SK-N-SH treated with all-trans-retinoic acid at 6 μM for 48 hours (cell line): ENCODE measurements around the gene CD177.

Source experiments
- ATAC-seq: fragments of 200-7000 bp; cut with Tn5 transposase; 3 replicates; pipeline ENCODE4 v1.9.1; 2020; ENCODE audit warnings: mild to moderate bottlenecking, moderate library complexity
- ARNTL ChIP-seq: fragments of 450-650 bp; formaldehyde crosslinking; IDR thresholded peaks from 2 replicates; pipeline ENCODE4 v1.5.0; 2020; ENCODE audit warnings: low read depth, mild to moderate bottlenecking, moderate library complexity, borderline replicate concordance
- BACH2 ChIP-seq: fragments of 250-450 bp; sonication (Bioruptor Pico); IDR thresholded peaks from 2 replicates; pipeline ENCODE4 v1.9.0; 2021; ENCODE audit warnings: mild to moderate bottlenecking, borderline replicate concordance
- CSDC2 ChIP-seq: fragments of 250-450 bp; sonication (Bioruptor Pico); IDR thresholded peaks from 2 replicates; pipeline ENCODE4 v1.5.0; 2020; ENCODE audit warnings: mild to moderate bottlenecking, moderate library complexity
- ESRRG ChIP-seq: fragments of 250-450 bp; sonication (Bioruptor Pico); IDR thresholded peaks from 2 replicates; pipeline ENCODE4 v1.6.1; 2021; ENCODE audit warnings: mild to moderate bottlenecking
- GLIS3 ChIP-seq: fragments of 250-450 bp; sonication (Bioruptor Pico); IDR thresholded peaks from 2 replicates; pipeline ENCODE4 v1.5.0; 2020; ENCODE audit warnings: mild to moderate bottlenecking, moderate library complexity
- ISL1 ChIP-seq: fragments of 250-450 bp; sonication (Bioruptor Pico); IDR thresholded peaks from 2 replicates; pipeline ENCODE4 v2.1.2; 2022; ENCODE audit warnings: mild to moderate bottlenecking, moderate library complexity
- OSR1 ChIP-seq: fragments of 250-450 bp; sonication (Bioruptor Pico); IDR thresholded peaks from 2 replicates; pipeline ENCODE4 v1.8.0; 2022; ENCODE audit warnings: moderate library complexity, mild to moderate bottlenecking, inconsistent platforms
- RARB ChIP-seq: fragments of 250-450 bp; sonication (Bioruptor Pico); IDR thresholded peaks from 2 replicates; pipeline ENCODE4 v1.8.0; 2021; ENCODE audit warnings: mild to moderate bottlenecking, moderate library complexity
- SNAI2 ChIP-seq: fragments of 250-450 bp; sonication (Bioruptor Pico); IDR thresholded peaks from 2 replicates; pipeline ENCODE4 v1.5.0; 2020; ENCODE audit warnings: mild to moderate bottlenecking, moderate library complexity
- TCF4 ChIP-seq: fragments of 250-450 bp; sonication (Bioruptor Pico); IDR thresholded peaks from 2 replicates; pipeline ENCODE4 v1.8.0; 2021; ENCODE audit warnings: mild to moderate bottlenecking, moderate library complexity, borderline replicate concordance
- TOX ChIP-seq: fragments of 250-450 bp; sonication (Bioruptor Pico); IDR thresholded peaks from 2 replicates; pipeline ENCODE4 v1.8.0; 2021; ENCODE audit warnings: mild to moderate bottlenecking, moderate library complexity, borderline replicate concordance
- ZC3H10 ChIP-seq: fragments of 250-450 bp; sonication (Bioruptor Pico); IDR thresholded peaks from 2 replicates; pipeline ENCODE4 v1.5.1; 2021; ENCODE audit warnings: mild to moderate bottlenecking, moderate library complexity
- ZFP3 ChIP-seq: fragments of 250-450 bp; sonication (Bioruptor Pico); IDR thresholded peaks from 2 replicates; pipeline ENCODE4 v1.5.0; 2020; ENCODE audit warnings: mild to moderate bottlenecking, moderate library complexity
- ZFP30 ChIP-seq: fragments of 450-650 bp; formaldehyde crosslinking; IDR thresholded peaks from 2 replicates; pipeline ENCODE4 v1.5.0; 2022; ENCODE audit warnings: mild to moderate bottlenecking, moderate library complexity
- ZNF565 ChIP-seq: fragments of 450-650 bp; formaldehyde crosslinking; conservative IDR thresholded peaks from 2 replicates; pipeline ENCODE4 v1.5.0; 2020; ENCODE audit warnings: low read depth, mild to moderate bottlenecking, moderate library complexity
- ZNF70 ChIP-seq: fragments of 450-650 bp; formaldehyde crosslinking; IDR thresholded peaks from 2 replicates; pipeline ENCODE4 v1.5.0; 2020; ENCODE audit warnings: mild to moderate bottlenecking, moderate library complexity
- TF ChIP-seq, protein P1 (sequence below): fragments of 250-450 bp; sonication (Bioruptor Pico); IDR thresholded peaks from 2 replicates; pipeline ENCODE4 v1.5.1; 2020; ENCODE audit warnings: low read depth, mild to moderate bottlenecking, moderate library complexity
- TF ChIP-seq, protein P2 (sequence below): fragments of 250-450 bp; sonication (Bioruptor Pico); IDR thresholded peaks from 2 replicates; pipeline ENCODE4 v1.5.1; 2021; ENCODE audit warnings: mild to moderate bottlenecking, moderate library complexity

The CD177 gene

DNA sequence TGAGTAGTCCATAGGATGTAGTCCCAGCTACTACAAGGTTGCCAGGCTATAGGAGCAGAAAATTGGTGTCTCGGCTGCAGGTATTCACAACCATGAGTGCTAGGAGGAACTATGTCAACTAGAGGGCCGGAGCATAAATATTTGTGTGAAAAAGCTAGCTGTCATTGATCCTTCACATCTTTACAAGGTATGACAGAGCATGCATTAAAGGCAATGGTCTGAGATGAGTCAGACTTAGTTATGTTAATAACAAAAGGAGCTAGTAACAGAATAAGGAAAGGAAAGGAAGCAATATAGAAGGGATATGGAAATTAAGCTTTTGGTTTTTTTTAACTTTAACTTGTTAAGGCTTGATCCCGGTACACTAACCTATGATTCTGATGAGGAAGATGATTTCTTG, 43.3 kb upstream of the CD177 start (continued):
- TF ChIP-seq, protein P1, sequence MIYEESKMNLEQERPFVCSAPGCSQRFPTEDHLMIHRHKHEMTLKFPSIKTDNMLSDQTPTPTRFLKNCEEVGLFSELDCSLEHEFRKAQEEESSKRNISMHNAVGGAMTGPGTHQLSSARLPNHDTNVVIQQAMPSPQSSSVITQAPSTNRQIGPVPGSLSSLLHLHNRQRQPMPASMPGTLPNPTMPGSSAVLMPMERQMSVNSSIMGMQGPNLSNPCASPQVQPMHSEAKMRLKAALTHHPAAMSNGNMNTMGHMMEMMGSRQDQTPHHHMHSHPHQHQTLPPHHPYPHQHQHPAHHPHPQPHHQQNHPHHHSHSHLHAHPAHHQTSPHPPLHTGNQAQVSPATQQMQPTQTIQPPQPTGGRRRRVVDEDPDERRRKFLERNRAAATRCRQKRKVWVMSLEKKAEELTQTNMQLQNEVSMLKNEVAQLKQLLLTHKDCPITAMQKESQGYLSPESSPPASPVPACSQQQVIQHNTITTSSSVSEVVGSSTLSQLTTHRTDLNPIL (CRISPR knock-in tag): no peak
- TF ChIP-seq ISL1 (CRISPR knock-in tag): no peak

DNA sequence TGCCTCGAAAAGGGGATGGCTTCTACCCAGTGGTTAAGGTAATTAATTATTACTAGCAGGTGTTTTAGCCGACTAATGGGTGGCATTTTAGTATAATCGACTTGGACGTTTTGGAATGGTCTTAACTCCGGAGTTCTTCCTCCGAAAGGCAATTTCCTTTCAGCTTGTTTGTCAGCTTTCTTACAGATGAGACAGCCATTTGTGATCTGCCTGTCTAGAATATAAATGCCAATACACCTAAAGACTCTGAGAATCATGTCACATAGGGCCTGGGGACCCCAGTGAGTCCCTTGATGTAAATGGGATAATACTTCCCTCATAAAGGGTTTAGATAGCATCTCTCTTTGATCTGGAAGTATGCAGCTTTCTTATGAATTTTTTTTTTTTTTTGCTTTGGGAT, 42.2 kb upstream of the CD177 start:
- no peak for ATAC-seq

DNA sequence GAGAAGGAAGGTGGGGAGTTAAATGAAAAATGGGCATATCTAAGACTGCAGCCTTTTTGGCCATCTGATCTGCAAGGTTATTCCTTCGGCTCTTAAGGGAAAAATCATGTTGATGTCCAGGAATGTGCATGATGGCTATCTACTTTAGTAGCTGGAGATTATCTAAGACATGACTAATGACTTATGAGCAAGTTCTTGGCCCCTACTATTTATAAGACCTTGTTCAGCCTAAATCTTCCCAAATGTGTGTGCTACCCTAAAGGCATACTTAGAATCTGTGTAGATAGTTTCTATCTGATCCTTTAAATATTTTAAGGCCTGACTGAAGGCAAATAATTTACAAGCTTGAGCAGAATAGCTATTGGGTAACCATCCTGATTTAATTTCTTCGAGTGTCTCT, 41.8 kb upstream of the CD177 start:
- ATAC-seq: peak; percentile 47
- no peak for TF ChIP-seq ZNF565 (CRISPR knock-in tag)
- TF ChIP-seq ESRRG (CRISPR knock-in tag): no peak

More for the DNA sequence above, 42.2 kb upstream of the CD177 start:
- no peak for TF ChIP-seq CSDC2 (CRISPR knock-in tag)
- TF ChIP-seq BACH2 (CRISPR knock-in tag): no peak
- no peak for TF ChIP-seq TCF4 (CRISPR knock-in tag)
- TF ChIP-seq ZFP30 (CRISPR knock-in tag): no peak
- TF ChIP-seq, protein P1 (CRISPR knock-in tag): no peak
- no peak for TF ChIP-seq GLIS3 (CRISPR knock-in tag)
- no peak for TF ChIP-seq ZNF70
- TF ChIP-seq ISL1 (CRISPR knock-in tag): no peak
- no peak for TF ChIP-seq ARNTL (CRISPR knock-in tag)
- no peak for TF ChIP-seq ESRRG (CRISPR knock-in tag)
- no peak for TF ChIP-seq ZC3H10 (CRISPR knock-in tag)
- no peak for TF ChIP-seq ZFP3 (CRISPR knock-in tag)
- TF ChIP-seq, all 23 proteins: peak for 0

DNA sequence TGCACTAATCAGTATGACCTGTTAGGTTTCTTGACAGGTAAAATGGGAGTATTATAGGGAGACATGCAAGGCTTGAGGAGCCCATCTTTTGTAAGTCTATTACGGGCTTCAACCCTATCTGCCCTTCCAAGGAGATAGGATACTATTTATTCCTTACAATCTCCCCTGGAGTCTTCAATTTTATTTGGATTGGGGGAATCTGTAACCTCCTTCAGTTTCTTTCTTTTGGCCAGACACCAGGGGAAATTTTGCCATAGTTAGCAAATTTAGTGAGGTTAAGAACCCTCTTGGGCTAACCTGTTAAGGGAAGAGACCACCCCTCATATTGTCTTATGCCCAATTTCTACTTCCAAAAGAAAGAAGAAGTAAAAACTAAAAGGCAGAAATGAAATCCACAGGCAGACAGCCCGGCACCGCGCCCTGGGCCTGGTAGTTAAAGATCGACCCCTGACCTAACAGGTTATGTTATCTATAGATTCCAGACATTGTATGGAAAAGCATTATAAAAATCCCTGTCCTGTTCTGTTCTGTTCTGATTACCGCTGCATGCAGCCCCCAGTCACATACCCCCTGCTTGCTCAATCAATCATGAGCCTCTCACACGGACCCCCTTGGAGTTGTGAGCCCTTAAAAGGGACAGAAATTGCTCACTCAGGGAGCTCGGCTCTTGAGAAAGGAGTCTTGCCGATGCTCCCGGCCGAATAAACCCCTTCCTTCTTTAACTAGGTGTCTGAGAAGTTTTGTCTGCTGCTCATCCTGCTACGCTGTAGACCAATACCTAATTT, 39.6 kb upstream of the CD177 start:
- no peak for ATAC-seq
- TF ChIP-seq, protein P2, sequence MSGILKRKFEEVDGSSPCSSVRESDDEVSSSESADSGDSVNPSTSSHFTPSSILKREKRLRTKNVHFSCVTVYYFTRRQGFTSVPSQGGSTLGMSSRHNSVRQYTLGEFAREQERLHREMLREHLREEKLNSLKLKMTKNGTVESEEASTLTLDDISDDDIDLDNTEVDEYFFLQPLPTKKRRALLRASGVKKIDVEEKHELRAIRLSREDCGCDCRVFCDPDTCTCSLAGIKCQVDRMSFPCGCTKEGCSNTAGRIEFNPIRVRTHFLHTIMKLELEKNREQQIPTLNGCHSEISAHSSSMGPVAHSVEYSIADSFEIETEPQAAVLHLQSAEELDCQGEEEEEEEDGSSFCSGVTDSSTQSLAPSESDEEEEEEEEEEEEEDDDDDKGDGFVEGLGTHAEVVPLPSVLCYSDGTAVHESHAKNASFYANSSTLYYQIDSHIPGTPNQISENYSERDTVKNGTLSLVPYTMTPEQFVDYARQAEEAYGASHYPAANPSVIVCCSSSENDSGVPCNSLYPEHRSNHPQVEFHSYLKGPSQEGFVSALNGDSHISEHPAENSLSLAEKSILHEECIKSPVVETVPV (CRISPR knock-in tag): no peak
- TF ChIP-seq CSDC2 (CRISPR knock-in tag) (no peak), ZFP3 (CRISPR knock-in tag) (no peak)
- TF ChIP-seq, all 23 proteins: peak for 0

DNA sequence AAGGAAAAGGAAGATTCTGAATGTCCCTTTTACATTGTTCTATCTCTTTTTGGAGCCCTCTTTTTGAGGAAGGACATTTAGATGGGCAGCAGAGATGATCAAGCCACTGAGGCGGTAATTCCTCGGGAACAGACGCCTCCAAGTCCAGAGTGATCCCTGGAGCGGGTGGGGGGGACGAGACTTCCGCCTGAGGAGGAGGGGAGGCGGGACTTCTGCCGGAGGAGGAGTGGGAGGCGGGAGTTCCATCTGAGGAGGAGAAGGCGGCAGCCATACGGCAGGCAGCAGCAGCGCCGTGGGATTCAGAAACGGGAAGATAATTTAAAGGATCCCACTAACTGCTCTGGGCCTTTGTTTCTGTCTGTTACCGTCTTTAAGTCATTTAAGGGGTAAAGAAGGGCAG, 37.6 kb upstream of the CD177 start:
- ATAC-seq: no peak
- TF ChIP-seq ISL1 (CRISPR knock-in tag): no peak
- no peak for TF ChIP-seq OSR1
- no peak for TF ChIP-seq RARB (CRISPR knock-in tag)
- TF ChIP-seq ESRRG (CRISPR knock-in tag): no peak
- no peak for TF ChIP-seq ZC3H10 (CRISPR knock-in tag)
- TF ChIP-seq, all 23 proteins: peak for 0

DNA sequence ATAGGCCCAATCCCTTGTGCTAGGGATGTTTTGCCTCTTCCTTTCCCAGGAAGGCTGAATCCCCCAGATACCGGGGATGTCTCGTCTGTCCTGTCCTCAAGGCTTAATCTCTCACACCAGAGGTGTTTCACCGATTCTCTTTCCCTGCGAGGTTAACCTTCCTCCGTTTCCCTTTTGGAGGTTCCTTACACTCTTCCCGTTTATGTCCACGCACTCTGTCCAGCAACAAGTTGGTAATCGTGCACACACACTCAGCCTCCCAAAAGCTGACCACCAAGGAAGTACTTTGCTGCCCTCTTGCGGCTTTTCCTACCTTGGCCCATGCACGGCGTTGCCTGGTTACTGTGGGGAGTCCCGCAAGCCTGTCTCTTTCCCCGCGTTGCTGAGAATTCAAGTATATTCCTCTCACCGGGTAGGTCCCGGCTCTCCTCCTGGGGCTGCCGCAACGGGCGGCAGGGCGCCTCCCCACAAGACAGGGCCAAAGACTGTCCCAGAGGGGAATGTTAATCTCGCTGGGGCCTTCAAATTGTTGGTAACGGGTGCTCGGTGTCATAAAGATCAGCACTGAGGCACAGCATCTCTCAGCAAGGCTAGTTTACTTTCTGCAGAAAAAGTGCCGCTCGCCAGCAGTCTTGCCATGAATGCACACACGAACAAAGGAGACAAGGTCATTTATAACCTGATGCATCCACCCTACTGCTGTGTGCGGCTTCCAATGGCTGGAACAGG, 36.7 kb upstream of the CD177 start:
- TF ChIP-seq ARNTL (CRISPR knock-in tag): no peak
- no peak for TF ChIP-seq GLIS3 (CRISPR knock-in tag)
- TF ChIP-seq SNAI2 (CRISPR knock-in tag): no peak
- no peak for TF ChIP-seq TOX
- TF ChIP-seq, protein P1 (CRISPR knock-in tag): no peak
- TF ChIP-seq ZC3H10 (CRISPR knock-in tag): no peak
- ATAC-seq: peak; percentile 100
